H1 (cell line): ENCODE measurements around the gene CACNB2. TPM values are rescaled to one million over a fixed set of nuclear protein-coding genes. Genes with fewer than 3 reads are reported as not detected.

ENCODE experiments used
- CTCF ChIA-PET: fragments of 300-600 bp; sonication (Branson Sonifier 250); formaldehyde crosslinking; loops from one replicate; lab custom pipeline; 2021; ENCODE audit not compliant: partially characterized antibody; lab: Charles Lee
- POLR2A ChIA-PET: fragments of 300-600 bp; sonication (Branson Sonifier 250); formaldehyde crosslinking; loops from one replicate; lab custom pipeline; 2021; ENCODE audit warnings: inconsistent platforms; ENCODE audit not compliant: partially characterized antibody; lab: Charles Lee
- DNase-seq, 2 experiments: peaks; one replicate each; pipeline versions ENCODE4 v3.0.0 to v3.0.0-alpha.2; 2010 to 2022; ENCODE audit warnings: low spot score in 2 of 2, low read depth in 1 of 2, mixed read lengths in 1 of 2
- FAIRE-seq: peaks from 2 replicates; lab custom pipeline; 2011; peaks lifted over from hg19 to GRCh38; lab: Jason Lieb, UNC
- H2AFZ ChIP-seq: 2 replicates; pipeline ENCODE4 v1.8.1; 2012; ENCODE audit warnings: low read length, inconsistent platforms
- H2AK5ac ChIP-seq: 2 replicates; pipeline ENCODE4 v1.6.1; 2013; ENCODE audit warnings: low read depth, low read length
- H2BK120ac ChIP-seq: replicated peaks from 2 replicates; pipeline ENCODE3; 2013; ENCODE audit warnings: low read depth, low read length, inconsistent platforms
- H2BK12ac ChIP-seq: 2 replicates; pipeline ENCODE4 v1.6.1; 2013; ENCODE audit warnings: low read depth, low read length
- H2BK15ac ChIP-seq: 2 replicates; pipeline ENCODE4 v1.6.1; 2013; ENCODE audit warnings: low read length
- H2BK20ac ChIP-seq: 2 replicates; pipeline ENCODE4 v1.6.1; 2013; ENCODE audit warnings: low read length
- H2BK5ac ChIP-seq: 2 replicates; pipeline ENCODE4 v1.6.1; 2013; ENCODE audit warnings: low read depth, low read length
- H3K14ac ChIP-seq: 2 replicates; pipeline ENCODE4 v1.6.1; 2013; ENCODE audit warnings: inconsistent platforms; ENCODE audit not compliant: insufficient read length
- H3K18ac ChIP-seq: 2 replicates; pipeline ENCODE4 v1.6.1; 2013; ENCODE audit warnings: low read length; ENCODE audit errors: extremely low read depth
- H3K23ac ChIP-seq: 2 replicates; pipeline ENCODE4 v1.6.1; 2013; ENCODE audit warnings: inconsistent platforms; ENCODE audit not compliant: insufficient read length
- H3K23me2 ChIP-seq: 2 replicates; pipeline ENCODE4 v1.6.1; 2013; ENCODE audit warnings: low read depth, low read length
- H3K27ac ChIP-seq: 2 replicates; pipeline ENCODE4 v1.6.1; 2011; ENCODE audit warnings: low read depth, low read length, inconsistent platforms
- H3K27me3 ChIP-seq, 4 experiments: replicated peaks in 1 of 4; 1 replicate in 1 of 4; 2 replicates in 3 of 4; pipeline versions ENCODE4 v1.6.1 to v1.8.1; 2011 to 2013; ENCODE audit warnings: low read length in 3 of 4, mild to moderate bottlenecking in 3 of 4, inconsistent platforms in 2 of 4, mixed read lengths in 2 of 4, moderate library complexity in 1 of 4; ENCODE audit not compliant: control insufficient read depth in 3 of 4, insufficient read depth in 3 of 4; ENCODE audit errors: extremely low read depth in 1 of 4
- H3K36me3 ChIP-seq, 4 experiments: 2 replicates each; pipeline versions ENCODE4 v1.6.1 to v1.8.1; 2011 to 2013; ENCODE audit warnings: mild to moderate bottlenecking in 4 of 4, low read length in 3 of 4, moderate library complexity in 2 of 4, control low read depth in 1 of 4, inconsistent platforms in 1 of 4; ENCODE audit not compliant: insufficient read depth in 4 of 4, control insufficient read depth in 2 of 4
- H3K4ac ChIP-seq: replicated peaks from 2 replicates; pipeline ENCODE3; 2013; ENCODE audit warnings: low read length, low read depth, mixed read lengths, inconsistent platforms; ENCODE audit not compliant: insufficient read length
- H3K4me1 ChIP-seq, 4 experiments: replicated peaks in 1 of 4; 1 replicate in 1 of 4; 2 replicates in 3 of 4; pipeline versions ENCODE4 v1.6.1 to v1.8.1; 2011 to 2013; ENCODE audit warnings: low read length in 3 of 4, inconsistent platforms in 2 of 4, mixed read lengths in 1 of 4; ENCODE audit not compliant: insufficient read depth in 4 of 4, control insufficient read depth in 3 of 4
- H3K4me2 ChIP-seq, 2 experiments: 2 replicates each; pipeline versions ENCODE4 v1.6.1 to v1.8.1; 2011 to 2013; ENCODE audit warnings: low read depth in 2 of 2, low read length in 2 of 2, control low read depth in 1 of 2, inconsistent platforms in 1 of 2, mild to moderate bottlenecking in 1 of 2; ENCODE audit not compliant: insufficient read depth in 1 of 2
- H3K4me3 ChIP-seq, 4 experiments: fragments of 200-600, 300-600 bp in 1 of 4; sonication (generic), shearing (Covaris generic), sonication (Bioruptor Twin) in 1 of 4; 2 replicates each; pipeline versions ENCODE4 v1.5.1 to v1.8.1; 2011 to 2016; ENCODE audit warnings: low read length in 4 of 4, low read depth in 3 of 4, control low read depth in 2 of 4, inconsistent platforms in 2 of 4, mild to moderate bottlenecking in 2 of 4, mixed read lengths in 1 of 4, moderate library complexity in 1 of 4; ENCODE audit not compliant: insufficient read depth in 2 of 4; ENCODE audit errors: extremely low read depth in 1 of 4
- H3K56ac ChIP-seq: replicated peaks from 2 replicates; pipeline ENCODE3; 2013; ENCODE audit warnings: low read depth, mild to moderate bottlenecking, mixed read lengths, low read length, inconsistent platforms; ENCODE audit not compliant: insufficient read length
- H3K79me1 ChIP-seq: 2 replicates; pipeline ENCODE4 v1.6.1; 2013; ENCODE audit warnings: low read depth, low read length, control low read depth
- H3K79me2 ChIP-seq, 2 experiments: 2 replicates each; pipeline versions ENCODE4 v1.6.1 to v1.8.1; 2012 to 2013; ENCODE audit warnings: low read length in 2 of 2, mild to moderate bottlenecking in 2 of 2, inconsistent platforms in 1 of 2; ENCODE audit not compliant: insufficient read depth in 2 of 2, control insufficient read depth in 1 of 2
- H3K9ac ChIP-seq, 4 experiments: replicated peaks in 1 of 4; 1 replicate in 1 of 4; 2 replicates in 3 of 4; pipeline versions ENCODE4 v1.6.1 to v1.8.1; 2011 to 2013; ENCODE audit warnings: low read depth in 3 of 4, low read length in 3 of 4, control low read depth in 2 of 4, mild to moderate bottlenecking in 2 of 4, moderate library complexity in 2 of 4, inconsistent platforms in 1 of 4; ENCODE audit errors: extremely low read depth in 1 of 4
- H3K9me3 ChIP-seq, 2 experiments: 2 replicates each; pipeline versions ENCODE4 v1.6.1 to v1.8.1; 2012 to 2013; ENCODE audit warnings: mild to moderate bottlenecking in 2 of 2, moderate library complexity in 2 of 2, control low read depth in 1 of 2, inconsistent platforms in 1 of 2, low read depth in 1 of 2, low read length in 1 of 2, mixed read lengths in 1 of 2; ENCODE audit not compliant: insufficient read depth in 2 of 2
- H4K20me1 ChIP-seq, 2 experiments: replicated peaks in 1 of 2; 2 replicates each; pipeline versions ENCODE3 to v1.8.1; 2011 to 2013; ENCODE audit warnings: inconsistent platforms in 2 of 2, low read length in 2 of 2, mild to moderate bottlenecking in 1 of 2; ENCODE audit not compliant: insufficient read depth in 2 of 2, control insufficient read depth in 1 of 2
- H4K5ac ChIP-seq: 2 replicates; pipeline ENCODE4 v1.6.1; 2013; ENCODE audit warnings: low read length, low read depth, mixed read lengths, inconsistent platforms; ENCODE audit not compliant: insufficient read length
- H4K8ac ChIP-seq: 2 replicates; pipeline ENCODE4 v1.8.0; 2013; ENCODE audit warnings: mild to moderate bottlenecking, moderate library complexity, low read length, inconsistent platforms; ENCODE audit not compliant: insufficient read depth; ENCODE audit errors: extremely low read depth
- H4K91ac ChIP-seq: replicated peaks from 2 replicates; pipeline ENCODE3; 2013; ENCODE audit warnings: low read length, mixed read lengths, inconsistent platforms; ENCODE audit not compliant: insufficient read length
- ATF2 ChIP-seq: IDR thresholded peaks from 2 replicates; pipeline ENCODE4 v1.6.1; 2012; ENCODE audit warnings: low read length, inconsistent platforms
- CBX8 ChIP-seq: fragments of 300-800, 300-1000 bp; sonication (generic); IDR thresholded peaks from 2 replicates; pipeline ENCODE4 v1.7.1; 2016; ENCODE audit warnings: low read depth, low read length, borderline replicate concordance
- CHD1 ChIP-seq: IDR thresholded peaks from 2 replicates; pipeline ENCODE4 v1.6.1; 2012; ENCODE audit warnings: low read depth, low read length, improper control_type of control experiment
- EGR1 ChIP-seq: IDR thresholded peaks from 2 replicates; pipeline ENCODE4 v1.6.1; 2011; ENCODE audit warnings: low read depth, low read length, borderline replicate concordance
- EZH2 ChIP-seq: fragments of 200-600 bp; sonication (generic); IDR thresholded peaks from 2 replicates; pipeline ENCODE4 v1.7.1; 2012; ENCODE audit warnings: low read depth, mild to moderate bottlenecking, moderate library complexity, low read length, inconsistent platforms; ENCODE audit not compliant: severe bottlenecking
- HDAC6 ChIP-seq: IDR thresholded peaks from one replicate; pipeline ENCODE4 v1.7.1; 2012; ENCODE audit warnings: low read depth, mild to moderate bottlenecking, inconsistent platforms, low read length, moderate library complexity
- POLR2AphosphoS5 ChIP-seq: IDR thresholded peaks from 2 replicates; pipeline ENCODE4 v1.6.1; 2011; ENCODE audit warnings: low read depth, low read length
- SIN3A ChIP-seq, 2 experiments: IDR thresholded peaks in 1 of 2; conservative IDR thresholded peaks in 1 of 2; 2 replicates each; pipeline ENCODE4 v1.6.1; 2011 to 2012; ENCODE audit warnings: low read length in 2 of 2, improper control_type of control experiment in 1 of 2, low read depth in 1 of 2, mild to moderate bottlenecking in 1 of 2
- SP1 ChIP-seq: IDR thresholded peaks from 2 replicates; pipeline ENCODE4 v1.6.1; 2011; ENCODE audit warnings: low read depth, low read length
- TEAD4 ChIP-seq: IDR thresholded peaks from 2 replicates; pipeline ENCODE4 v1.6.1; 2012; ENCODE audit warnings: low read depth, low read length, inconsistent platforms, mixed read lengths
- WGBS, 2 experiments: shearing (Covaris generic) in 1 of 2; methylation state at CpG; one replicate each; pipeline versions ENCODE4 v1.1.6 to v1.1.7; 2013 to 2015; ENCODE audit warnings: low lambda C conversion rate in 2 of 2, mixed read lengths in 2 of 2, inconsistent platforms in 1 of 2, low coverage in 1 of 2, missing lambda C conversion rate in 1 of 2; ENCODE audit not compliant: insufficient replicate concordance in 2 of 2, insufficient coverage in 1 of 2, insufficient read length in 1 of 2; ENCODE audit errors: extremely low coverage in 1 of 2, missing lambda C conversion rate in 1 of 2; 5-methylcytosine and 5-hydroxymethylcytosine counted together
- polyA plus RNA-seq, 7 experiments: library from polyadenylated mRNA; depleted of rRNA in 3 of 7; stranded (reverse) in 5 of 7; unstranded in 2 of 7; fragments of >200 nt in 5 of 7; fragments of 200-250 nt in 2 of 7; gene quantifications; 1 replicate in 5 of 7; 2 replicates in 1 of 7; 4 replicates in 1 of 7; pipeline versions ENCODE4 v1.2.1 to v1.2.3, GENCODE V29; 2011 to 2013; ENCODE audit warnings: missing spikeins in 2 of 7, mixed read lengths in 2 of 7
- total RNA-seq: library from RNA; stranded (reverse); fragmentation: NEBNext Ultra II Directional; extraction: Animal tissue kit (Norgen Biotek cat#: 25700); gene quantifications from 2 replicates; pipeline ENCODE4 v1.2.1, GENCODE V29; 2021
- TF ChIP-seq, protein P1 (sequence below): IDR thresholded peaks from 2 replicates; pipeline ENCODE4 v1.6.1; 2012; ENCODE audit warnings: inconsistent platforms

The CACNB2 gene
- total and polyA plus RNA-seq, 2 of the 8 experiments (the other 6 are each of a cell fraction or from before 2014, with no cell fraction given), result 2.4 to 3.2 TPM

GRCh38 chr10:18565006-18565405, 424.8 kb downstream of the CACNB2 start:
- no peak overlapping the region for H3K4me3 ChIP-seq
- 97 to 100% methylated on average over 5 of the region's 5 CpGs for whole genome bisulfite sequencing, 2 experiments
- H4K20me1 ChIP-seq, result no peaks in the 10 kb centered on the region
- no peak overlapping the region for H3K23ac ChIP-seq
- H3K4me2 ChIP-seq, result no peak overlapping the region
- no peak overlapping the region; the same call in 1 of the 2 replicates for H2AK5ac ChIP-seq
- H3K36me3 ChIP-seq, result peaks cover 0 to 7% (median 0%) of the 10 kb centered on the region in 4 experiments; a peak in 2 of 8 replicates
- H3K27ac ChIP-seq, result no peak overlapping the region
- H3K79me2 ChIP-seq, result no peaks in the 10 kb centered on the region
- no peak overlapping the region for H4K8ac ChIP-seq
- H3K18ac ChIP-seq, result no peak overlapping the region
- POLR2A ChIA-PET, result no interaction called here
- H3K79me1 ChIP-seq, result no peaks in the 10 kb centered on the region
- peaks cover 73% of the 10 kb centered on the region; the same call in 1 of the 2 replicates for H3K23me2 ChIP-seq
- H3K56ac ChIP-seq, result no peak overlapping the region
- CTCF ChIA-PET, result no interaction called here
- no peak overlapping the region for H2BK5ac ChIP-seq
- peak overlapping the region; percentile 14; the same call in 1 of the 2 replicates for H2BK12ac ChIP-seq
- no peak overlapping the region for H4K91ac ChIP-seq
- no peak for DNase-seq
- H3K4ac ChIP-seq, result no peak overlapping the region
- H3K14ac ChIP-seq, result no peak overlapping the region
- H3K9ac ChIP-seq, result no peak overlapping the region
- H3K9me3 ChIP-seq, result peaks cover 0 to 84% of the 10 kb centered on the region in 2 experiments; a peak in 3 of 4 replicates
- no peak overlapping the region for H2AFZ ChIP-seq
- no peaks in the 10 kb centered on the region for H3K4me1 ChIP-seq
- no peak overlapping the region for H2BK15ac ChIP-seq
- H2BK20ac ChIP-seq, result no peak overlapping the region
- FAIRE-seq, result no peak
- H2BK120ac ChIP-seq, result no peak overlapping the region
- no peaks in the 10 kb centered on the region for H3K27me3 ChIP-seq
- H4K5ac ChIP-seq, result no peak overlapping the region
- TF ChIP-seq SP1, result no peak
- no peak for TF ChIP-seq EZH2
- no peak for TF ChIP-seq POLR2AphosphoS5
- TF ChIP-seq, protein P1, sequence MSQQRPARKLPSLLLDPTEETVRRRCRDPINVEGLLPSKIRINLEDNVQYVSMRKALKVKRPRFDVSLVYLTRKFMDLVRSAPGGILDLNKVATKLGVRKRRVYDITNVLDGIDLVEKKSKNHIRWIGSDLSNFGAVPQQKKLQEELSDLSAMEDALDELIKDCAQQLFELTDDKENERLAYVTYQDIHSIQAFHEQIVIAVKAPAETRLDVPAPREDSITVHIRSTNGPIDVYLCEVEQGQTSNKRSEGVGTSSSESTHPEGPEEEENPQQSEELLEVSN, result no peak
- TF ChIP-seq TEAD4, result no peak
- no peak for TF ChIP-seq HDAC6
- no peak for TF ChIP-seq EGR1
- TF ChIP-seq ATF2, result no peak
- no peak for TF ChIP-seq SIN3A (conservative IDR thresholded peaks at IDR 0.05 in 1 of 2, IDR thresholded peaks at IDR 0.05 in 1 of 2; ENCODE audit: low read depth in 1 of 2, low read length in 2 of 2)
- TF ChIP-seq CBX8, result no peak
- TF ChIP-seq CHD1, result no peak
